NCI-H1930 (cell line): Measurements from ENCODE around the gene ENC1.
"Not testable (repeated sequence)": the region's sequence is repeated elsewhere in the genome, so short reads cannot be mapped to it uniquely, and the experiment has no call there.

Source experiments
- DNase-seq, 2 experiments: peaks; one replicate each; lab custom pipeline; 2025; lab: John Stamatoyannopoulos, UW

The ENC1 gene

GRCh38 chr5:74640450-74640953, at the start of gene ENC1:
ENC1 (minus strand) TSS chr5:74640728; CDS start chr5:74636485, 4,243 bp downstream.
- peak; percentile 72 to 81 for DNase-seq

GRCh38 chr5:74686962-74687751, 46.6 kb upstream of the ENC1 start:
- no peak for DNase-seq

GRCh38 chr5:74685979-74686631, 45.6 kb upstream of the ENC1 start:
- DNase-seq, result no peak

- peak in 1 of 2 experiments; percentile 8 for DNase-seq
These were observed 44.6 kb upstream of the ENC1 start, which contains the start of gene HEXB for GRCh38 chr5:74684900-74685851. HEXB (plus strand) TSS chr5:74685233; CDS start chr5:74685261, 28 bp downstream.

- no peak for DNase-seq
These were observed 39.4 kb upstream of the ENC1 start for GRCh38 chr5:74679966-74680365.

- DNase-seq, result not testable (repeated sequence)
These were observed 38.8 kb upstream of the ENC1 start for GRCh38 chr5:74679300-74679699.

- not testable (repeated sequence) for DNase-seq
These were observed 37.6 kb upstream of the ENC1 start for GRCh38 chr5:74678123-74678522.

- DNase-seq, result not testable (repeated sequence)
These were observed 35.9 kb upstream of the ENC1 start for GRCh38 chr5:74676466-74676865.

- DNase-seq, result no peak
These were observed 32.7 kb upstream of the ENC1 start for GRCh38 chr5:74673011-74673790.

- DNase-seq, result no peak
These were observed 31.8 kb upstream of the ENC1 start for GRCh38 chr5:74672215-74672877.

- no peak for DNase-seq
These were observed 30.0 kb upstream of the ENC1 start for GRCh38 chr5:74670396-74671038.

- no peak for DNase-seq
These were observed 29.3 kb upstream of the ENC1 start for GRCh38 chr5:74669821-74670220.

GRCh38 chr5:74667396-74667795, 26.9 kb upstream of the ENC1 start:
- DNase-seq, result no peak

GRCh38 chr5:74665816-74666215, 25.3 kb upstream of the ENC1 start:
- DNase-seq, result no peak

GRCh38 chr5:74665273-74665672, 24.7 kb upstream of the ENC1 start:
- no peak for DNase-seq

GRCh38 chr5:74664551-74664950, 24.0 kb upstream of the ENC1 start:
- no peak for DNase-seq

- DNase-seq, result no peak
These were observed 20.3 kb upstream of the ENC1 start for GRCh38 chr5:74660873-74661272.

GRCh38 chr5:74660140-74660539, 19.6 kb upstream of the ENC1 start:
- no peak for DNase-seq

- no peak for DNase-seq
These were observed 18.6 kb upstream of the ENC1 start for GRCh38 chr5:74659172-74659571.

- no peak for DNase-seq
These were observed 16.6 kb upstream of the ENC1 start for GRCh38 chr5:74657165-74657564.
